Measurements from ENCODE around the gene CHCHD1.
"Not testable (repeated sequence)": the region's sequence is repeated elsewhere in the genome, so short reads cannot be mapped to it uniquely, and the experiment has no call there.

The CHCHD1 gene

DNA sequence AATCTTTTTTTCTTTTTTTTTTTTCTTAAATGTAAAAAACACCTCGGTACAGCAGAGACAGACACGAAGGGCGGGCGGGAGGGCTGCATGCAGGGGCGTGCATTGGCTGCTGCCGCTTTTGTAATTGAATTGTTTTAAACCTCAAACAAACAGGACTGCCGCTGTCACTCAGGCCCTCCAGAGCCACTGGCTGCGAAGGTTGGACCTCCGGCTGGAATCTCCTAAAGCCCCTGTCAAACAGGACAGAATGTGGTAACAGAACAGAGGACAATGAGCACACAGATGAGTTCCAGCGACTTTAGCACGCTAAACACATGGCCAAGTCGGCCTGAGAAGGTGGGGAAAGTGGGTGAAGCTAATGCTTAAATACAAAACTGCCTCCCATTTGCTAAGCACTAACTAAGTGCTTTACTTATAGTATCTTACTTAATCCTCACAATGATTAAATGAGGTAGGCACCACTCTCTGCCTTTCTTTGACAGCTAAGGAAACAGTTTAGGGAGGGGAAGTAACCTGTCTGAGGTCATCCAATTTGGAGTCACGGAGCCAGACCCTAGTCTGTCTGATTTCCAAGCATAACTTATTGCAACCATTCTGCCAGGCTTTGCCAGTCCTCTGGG lies 32.5 kb downstream of the CHCHD1 start:
- no peak for DNase-seq

DNA sequence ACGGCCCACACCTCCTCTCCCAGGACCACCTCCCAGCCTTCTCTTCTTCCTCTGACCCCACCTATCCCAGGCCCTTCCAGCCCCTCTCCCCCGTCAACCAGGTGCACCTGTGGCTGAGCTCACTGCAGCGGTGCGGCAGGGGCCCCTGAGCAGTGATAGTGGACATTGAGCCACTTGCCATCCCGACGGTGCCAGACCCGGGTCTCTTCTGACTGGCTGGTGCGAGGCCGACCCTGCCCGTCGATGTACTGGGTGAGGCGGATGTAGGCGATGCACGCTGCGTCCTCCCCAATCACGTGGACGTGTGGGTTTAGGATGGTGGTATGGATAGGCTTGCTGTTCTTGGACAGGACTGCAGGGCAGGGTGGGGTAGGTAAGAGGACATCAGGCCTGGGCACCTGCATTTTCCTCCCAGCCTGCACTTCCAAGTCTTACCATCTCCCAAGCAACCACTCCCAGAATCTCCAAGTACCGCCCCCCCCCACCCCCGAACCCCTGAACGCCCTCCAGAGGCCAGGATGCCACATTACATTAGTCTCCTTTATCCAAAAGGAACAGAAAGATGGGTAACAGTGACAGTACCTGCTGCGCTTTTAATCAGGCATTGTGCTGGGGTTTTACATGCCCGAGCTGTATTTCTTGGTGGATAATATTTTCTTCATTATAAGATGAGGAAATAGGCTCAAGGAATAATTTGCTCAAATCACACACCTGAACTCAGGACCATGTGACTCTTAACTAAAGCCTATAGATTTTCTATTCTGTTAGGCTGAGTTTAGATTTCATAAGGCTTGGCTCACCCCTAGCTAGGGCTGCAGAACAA lies 33.3 kb downstream of the CHCHD1 start:
- DNase-seq, result no peak

DNA sequence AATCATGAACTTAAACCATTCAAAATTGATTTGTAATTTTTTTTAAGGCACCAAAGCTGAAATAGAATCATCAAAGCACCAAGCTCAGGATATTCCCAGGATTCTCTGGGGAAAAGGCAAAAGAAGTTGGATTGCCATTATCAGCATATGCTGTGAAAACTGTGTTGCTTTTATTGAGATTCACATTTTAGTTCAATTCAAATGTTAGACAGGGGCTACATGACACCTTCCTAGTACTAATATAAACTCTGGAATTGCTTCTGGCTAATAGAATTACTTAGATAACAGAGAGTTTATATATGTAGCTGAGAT lies 33.8 kb downstream of the CHCHD1 start:
- DNase-seq, result no peak

DNA sequence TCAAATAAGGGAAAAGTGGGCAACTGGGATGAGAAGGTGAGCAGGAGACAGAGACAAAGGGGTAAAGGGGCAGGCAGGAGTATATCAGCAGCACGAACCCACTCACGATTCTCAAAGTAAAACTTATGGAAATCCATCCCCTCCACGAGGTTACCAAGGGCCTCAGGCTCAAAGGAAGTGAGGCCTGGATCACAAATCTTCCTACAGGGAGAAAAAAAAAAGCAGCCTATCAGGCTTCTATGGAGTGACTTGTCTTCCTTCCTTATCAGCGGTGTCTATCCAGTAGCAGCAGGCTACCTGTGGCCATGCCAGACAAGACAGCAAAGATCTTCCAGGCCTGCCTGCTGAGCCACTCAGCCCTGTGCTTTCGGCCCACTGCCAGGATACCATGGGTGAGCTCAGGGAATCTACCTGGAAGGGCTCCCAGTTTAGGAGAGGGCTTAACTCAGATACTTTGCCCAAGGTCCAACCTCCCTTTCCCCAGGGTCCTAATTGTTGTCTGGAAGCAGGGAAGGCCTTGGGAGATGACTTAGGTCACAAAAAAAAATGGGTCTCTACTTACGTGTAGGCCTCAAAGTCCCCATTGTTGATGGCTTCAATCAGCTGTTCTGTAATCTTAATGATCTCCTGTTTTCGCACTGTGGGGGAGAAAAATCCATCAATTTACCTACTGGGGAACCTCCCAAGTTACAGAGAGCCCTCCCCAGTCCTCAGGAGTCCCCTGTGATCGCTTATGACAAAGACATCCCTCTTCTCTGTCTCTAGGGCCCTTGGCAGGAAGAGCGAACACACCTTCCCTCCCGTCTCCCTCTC lies 35.3 kb downstream of the CHCHD1 start:
- DNase-seq, result no peak

DNA sequence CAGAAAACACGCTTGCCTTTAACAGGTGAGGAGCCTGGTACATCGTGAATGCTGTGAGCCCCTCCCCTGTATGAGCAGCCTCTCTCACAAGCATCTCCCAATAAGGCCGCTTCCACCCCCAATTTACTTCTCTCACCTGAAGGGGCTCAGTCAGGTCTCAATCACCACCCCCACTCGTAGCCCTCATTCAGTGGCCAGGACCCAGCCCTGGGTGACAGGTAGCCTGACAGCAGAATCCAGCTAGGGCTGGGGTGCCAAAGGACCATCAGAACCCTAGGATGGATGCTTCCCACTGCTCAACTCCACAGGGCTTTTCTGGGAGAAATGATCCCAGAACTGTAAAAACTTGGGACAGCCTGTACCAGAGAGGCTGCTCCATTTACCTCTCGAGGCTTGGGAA lies 36.0 kb downstream of the CHCHD1 start:
- DNase-seq, result no peak

DNA sequence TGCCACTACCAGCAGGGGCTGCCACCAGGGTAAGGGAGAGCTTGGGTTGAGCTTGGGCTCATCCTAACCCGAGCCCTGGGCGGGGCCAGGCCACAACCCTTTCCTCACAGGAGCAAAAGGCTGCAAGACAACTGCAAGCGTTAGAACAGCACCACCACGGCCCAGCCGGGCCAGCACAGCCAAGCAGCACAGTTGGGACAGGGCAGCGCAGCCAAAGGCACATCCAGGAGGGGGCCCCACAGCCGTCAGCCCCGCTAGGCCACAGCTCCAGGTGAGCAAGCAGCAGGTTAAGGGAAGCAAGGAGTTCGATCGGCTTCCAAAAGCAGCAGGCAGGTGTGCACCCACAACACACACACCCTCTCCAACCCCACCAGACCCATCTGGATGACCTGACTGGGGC lies 36.6 kb downstream of the CHCHD1 start:
- no peak for DNase-seq

DNA sequence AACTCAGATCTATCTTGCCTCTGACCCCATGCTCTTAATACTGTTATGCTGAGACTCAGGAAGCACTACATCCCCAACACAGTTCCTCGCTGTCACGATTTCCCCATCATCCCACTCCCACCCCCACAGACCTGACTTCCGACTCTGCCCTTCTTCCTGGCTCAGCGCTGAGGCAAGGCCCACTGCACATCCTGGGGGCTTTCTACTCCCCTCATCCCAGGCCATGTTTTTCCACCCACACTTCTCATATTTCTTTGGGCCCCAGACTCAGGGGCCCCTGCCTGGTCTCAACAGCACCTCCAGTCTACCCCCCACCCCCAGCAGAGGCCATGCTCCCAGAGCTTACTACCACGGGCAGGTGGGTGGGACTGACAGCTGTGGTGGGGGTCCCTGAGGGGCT lies 37.2 kb downstream of the CHCHD1 start:
- DNase-seq, result no peak

DNA sequence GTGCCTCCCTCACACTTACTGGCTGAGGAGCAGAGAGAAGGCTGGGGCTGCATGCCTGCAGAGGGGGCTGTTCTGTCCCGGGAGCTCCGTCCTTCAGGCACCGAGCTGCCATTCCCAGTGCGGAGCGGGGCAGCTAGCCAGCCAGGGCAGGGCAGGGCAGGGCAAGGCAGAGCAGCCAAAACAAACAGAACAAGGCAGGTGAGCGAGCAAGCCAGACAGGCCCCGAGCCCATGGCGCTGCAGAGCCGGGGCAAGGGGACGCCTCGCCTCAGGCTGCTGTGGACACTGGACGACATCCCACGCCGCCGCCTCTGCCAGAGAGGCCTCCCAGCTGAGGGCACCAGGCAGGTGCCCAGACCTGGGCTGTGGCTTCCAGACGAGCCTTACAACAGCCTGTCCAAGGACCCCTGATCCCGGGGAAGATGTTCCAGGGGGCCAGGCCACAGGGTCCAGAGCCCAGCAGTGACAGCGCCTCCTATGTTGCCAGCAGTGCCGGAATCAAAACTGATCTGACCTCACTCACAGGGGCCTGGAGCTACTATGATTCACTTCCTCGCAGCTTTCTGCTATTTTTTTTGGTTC lies 37.8 kb downstream of the CHCHD1 start:
- DNase-seq, result no peak

DNA sequence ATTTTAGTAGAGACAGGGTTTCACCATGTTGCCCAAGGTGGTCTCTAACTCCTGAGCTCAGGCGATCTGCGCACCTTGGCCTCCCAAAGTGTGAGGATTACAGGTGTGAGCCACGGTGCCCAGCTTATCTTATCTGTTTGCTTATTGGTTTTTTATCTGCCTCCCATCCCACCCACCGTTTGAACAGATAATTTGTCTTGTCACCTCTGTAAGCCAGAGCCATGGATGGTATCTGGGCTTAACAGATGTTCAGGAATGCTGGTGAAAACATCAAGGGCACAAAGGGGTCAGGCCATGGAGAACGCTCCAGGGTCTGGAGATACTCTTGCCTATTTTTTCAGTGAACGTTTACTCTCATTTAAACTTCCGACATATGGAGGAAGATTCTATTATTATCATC lies 41.5 kb downstream of the CHCHD1 start:
- no peak for DNase-seq

DNA sequence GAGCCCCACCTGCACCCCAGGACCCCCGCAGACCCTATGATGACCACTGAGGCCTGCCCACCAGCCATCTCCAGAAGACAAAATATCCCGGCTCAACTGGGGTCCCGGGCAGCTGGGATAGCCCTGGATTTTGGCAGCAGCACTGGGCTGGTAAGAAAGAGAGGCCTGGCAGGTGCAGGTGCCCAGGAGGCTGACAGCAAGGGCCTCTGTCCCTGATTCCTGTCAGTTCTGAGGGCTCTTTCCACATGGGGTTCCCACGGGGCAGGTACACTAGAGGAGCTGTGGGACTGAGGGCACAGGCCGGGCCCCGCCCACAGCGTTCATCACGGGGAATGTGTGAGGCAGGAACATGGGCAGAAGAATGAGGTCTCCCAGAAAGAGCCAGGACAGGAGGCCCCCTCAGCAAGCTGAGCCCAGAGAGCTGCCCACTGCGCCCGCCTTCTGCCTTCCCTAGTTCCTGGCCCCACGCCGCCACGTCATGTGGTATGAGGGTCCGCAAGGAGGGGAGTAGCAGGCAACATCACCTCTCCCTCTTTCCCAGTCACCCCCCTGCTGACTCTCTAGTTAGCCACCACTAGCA lies 42.4 kb downstream of the CHCHD1 start:
- no peak for DNase-seq

DNA sequence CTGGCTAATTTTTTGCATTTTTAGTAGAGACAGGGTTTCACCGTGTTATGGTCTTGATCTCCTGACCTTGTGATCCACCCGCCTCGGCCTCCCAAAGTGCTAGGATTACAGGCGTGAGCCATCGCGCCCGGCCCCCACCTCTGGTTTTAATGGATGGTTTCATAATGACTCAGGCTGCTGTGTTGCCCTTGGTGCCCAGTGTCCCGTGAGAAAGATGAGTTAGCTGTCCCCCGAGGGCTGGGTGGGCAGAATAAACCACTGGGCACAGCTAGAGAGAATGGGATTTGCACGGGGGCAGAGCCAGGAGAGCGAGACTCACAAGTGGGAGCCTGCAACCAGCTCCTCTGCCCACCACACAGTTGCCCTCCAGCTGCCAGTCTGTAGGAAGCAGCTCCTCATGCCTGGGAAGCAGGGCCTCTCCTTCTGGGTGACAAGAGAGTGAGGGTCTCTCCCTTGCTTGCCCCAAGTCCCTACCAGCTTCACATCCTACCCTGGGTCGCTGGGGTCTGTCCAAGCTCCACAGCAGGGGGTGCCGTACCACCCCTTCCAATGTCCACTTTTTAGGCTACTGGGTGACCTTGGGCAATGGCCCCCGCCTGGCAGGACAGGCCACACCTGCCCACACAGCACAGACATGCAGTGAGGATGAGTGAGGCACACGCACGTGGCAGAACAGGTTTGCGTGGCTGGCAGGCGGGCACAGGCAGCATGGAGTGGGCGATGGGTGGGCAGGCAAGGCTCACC lies 45.7 kb downstream of the CHCHD1 start:
- DNase-seq, result no peak

DNA sequence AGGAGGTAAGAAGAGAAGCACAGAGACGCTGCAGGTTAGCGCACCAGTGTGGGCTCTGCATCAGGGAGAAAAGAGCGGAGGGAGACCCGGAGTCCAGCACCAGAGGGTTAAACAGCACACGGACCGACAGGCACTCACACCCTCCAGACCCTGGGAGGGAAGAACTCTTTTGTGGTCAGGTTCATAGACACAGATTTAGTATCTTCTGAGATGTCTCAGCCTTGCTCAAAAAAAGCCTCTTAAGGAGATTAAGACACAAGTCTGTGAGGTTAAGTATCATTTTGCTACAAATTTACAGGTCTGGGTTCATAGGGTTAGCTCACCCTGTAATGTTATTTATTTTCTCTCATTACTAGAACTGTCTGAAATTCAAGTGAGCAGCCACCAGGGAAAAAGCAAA lies 46.3 kb downstream of the CHCHD1 start:
- no peak for DNase-seq

DNA sequence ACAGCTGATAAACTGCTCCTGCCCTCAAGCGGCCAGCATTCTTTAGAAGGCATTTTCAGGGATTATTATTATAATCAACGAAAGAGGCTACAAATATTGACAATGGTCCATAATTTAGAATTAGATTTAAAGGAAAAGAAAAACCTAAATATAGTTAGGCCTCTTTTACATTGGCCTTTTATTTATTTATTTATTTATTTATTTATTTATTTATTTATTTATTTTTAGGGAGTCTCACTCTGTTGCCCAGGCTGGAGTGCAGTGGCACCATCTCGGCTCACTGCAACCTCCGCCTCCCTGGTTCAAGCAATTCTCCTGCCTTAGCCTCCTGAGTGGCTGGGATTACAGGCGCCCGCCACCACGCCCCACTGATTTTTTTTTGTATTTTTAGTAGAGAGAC lies 47.2 kb downstream of the CHCHD1 start:
- not testable (repeated sequence) for DNase-seq

Measured in stimulated activated CD4-positive, alpha-beta T cell treated with anti-CD3 and anti-CD28 coated beads, Interleukin-2, amount 100 ng/mL, for 48 hours (primary cell).